Muscle layer of duodenum (tissue), 2 donors: ENCODE data around the gene HRC.

Experiments used
- H3K27ac ChIP-seq: one replicate; pipeline ENCODE4 v1.7.0; 2013; ENCODE audit warnings: mild to moderate bottlenecking, low read length
- H3K27me3 ChIP-seq: one replicate; pipeline ENCODE4 v1.7.0; 2013; ENCODE audit warnings: low read depth, mild to moderate bottlenecking, control low read depth, low read length
- H3K36me3 ChIP-seq, 2 donors: one replicate each; pipeline ENCODE4 v1.7.0; 2013; ENCODE audit warnings: low read length in 2 of 2, control low read depth in 1 of 2, mild to moderate bottlenecking in 1 of 2; ENCODE audit not compliant: insufficient read depth in 2 of 2, control insufficient read depth in 1 of 2
- H3K4me1 ChIP-seq, 2 donors: one replicate each; pipeline ENCODE4 v1.7.0; 2013; ENCODE audit warnings: low read length in 2 of 2, mild to moderate bottlenecking in 2 of 2, control low read depth in 1 of 2, moderate library complexity in 1 of 2; ENCODE audit not compliant: insufficient read depth in 2 of 2, control insufficient read depth in 1 of 2
- H3K4me3 ChIP-seq, 2 donors: one replicate each; pipeline ENCODE4 v1.7.0; 2013; ENCODE audit warnings: low read length in 2 of 2, low read depth in 1 of 2, mild to moderate bottlenecking in 1 of 2
- H3K9me3 ChIP-seq, 2 donors: one replicate each; pipeline ENCODE4 v1.7.0; 2013; ENCODE audit warnings: low read length in 2 of 2, control low read depth in 1 of 2, mild to moderate bottlenecking in 1 of 2; ENCODE audit not compliant: control insufficient read depth in 1 of 2
- donor health status: healthy.

The HRC gene

GRCh38 chr19:49155005-49155819, at the start of gene HRC:
HRC (minus strand) TSS chr19:49155396; CDS start chr19:49155237, 159 bp downstream.
- Histone ChIP-seq H3K27ac (no peak within 1 kb of the TSS), H3K36me3 (no peaks in the 10 kb centered on the region), H3K9me3 (no peaks in the 10 kb centered on the region), H3K4me3 (no peak within 1 kb of the TSS), H3K27me3 (no peaks in the 10 kb centered on the region), H3K4me1 (peaks cover 3 to 13% of the 10 kb centered on the region in 2 donors)

- Histone ChIP-seq H3K4me3 (no peak overlapping the region), H3K36me3 (peaks cover 17 to 33% of the 10 kb centered on the region in 2 donors), H3K27me3 (no peaks in the 10 kb centered on the region), H3K9me3 (no peaks in the 10 kb centered on the region), H3K4me1 (peaks cover 0 to 3% of the 10 kb centered on the region in 2 donors), H3K27ac (no peak overlapping the region)
These were observed 45.8 kb upstream of the HRC start for GRCh38 chr19:49201042-49201441.

GRCh38 chr19:49200238-49200862, 45.2 kb upstream of the HRC start:
- no peak overlapping the region for H3K27ac ChIP-seq
- H3K4me3 ChIP-seq: no peak overlapping the region
- H3K36me3 ChIP-seq: peaks cover 17 to 27% of the 10 kb centered on the region in 2 donors
- no peaks in the 10 kb centered on the region for H3K27me3 ChIP-seq
- peaks cover 0 to 3% of the 10 kb centered on the region in 2 donors for H3K4me1 ChIP-seq
- H3K9me3 ChIP-seq: no peaks in the 10 kb centered on the region

GRCh38 chr19:49196527-49197240, 41.5 kb upstream of the HRC start:
- Histone ChIP-seq H3K9me3 (no peaks in the 10 kb centered on the region), H3K4me3 (no peak overlapping the region), H3K36me3 (peaks cover 3 to 23% of the 10 kb centered on the region in 2 donors), H3K4me1 (peaks cover 0 to 3% of the 10 kb centered on the region in 2 donors), H3K27ac (no peak overlapping the region), H3K27me3 (no peaks in the 10 kb centered on the region)

- H3K4me3 ChIP-seq: no peak overlapping the region
- H3K27ac ChIP-seq: no peak overlapping the region
- peaks cover 16 to 33% of the 10 kb centered on the region in 2 donors for H3K36me3 ChIP-seq
- no peaks in the 10 kb centered on the region for H3K9me3 ChIP-seq
- H3K4me1 ChIP-seq: peaks cover 0 to 3% of the 10 kb centered on the region in 2 donors
- no peaks in the 10 kb centered on the region for H3K27me3 ChIP-seq
These were observed 39.2 kb upstream of the HRC start for GRCh38 chr19:49194408-49194807.

DNA sequence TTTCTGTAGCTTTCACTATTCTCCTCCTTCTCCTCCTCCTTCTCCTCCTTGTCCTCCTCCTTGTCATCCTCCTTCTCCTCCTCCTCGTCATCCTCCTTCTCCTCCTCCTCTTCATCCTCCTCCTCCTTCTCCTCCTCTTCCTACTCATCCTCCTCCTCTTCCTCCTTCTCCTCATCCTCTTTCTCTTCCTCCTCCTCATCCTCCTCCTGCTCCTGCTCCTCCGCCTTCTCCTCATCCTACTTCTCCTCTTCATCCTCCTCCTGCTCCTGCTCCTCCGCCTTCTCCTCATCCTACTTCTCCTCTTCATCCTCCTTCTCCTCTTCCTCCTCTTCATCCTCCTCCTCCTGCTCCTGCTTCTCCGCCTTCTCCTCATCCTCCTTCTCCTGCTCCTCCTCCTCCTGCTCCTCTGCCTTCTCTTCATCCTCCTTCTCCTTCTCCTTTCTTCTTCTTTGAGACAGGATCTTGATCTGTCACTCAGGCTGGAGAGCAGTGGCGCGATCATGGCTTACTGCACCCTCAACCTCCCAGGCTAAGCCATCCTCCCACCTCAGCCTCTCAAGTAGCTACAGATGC, 38.7 kb upstream of the HRC start:
- Histone ChIP-seq H3K4me3 (no peak overlapping the region), H3K4me1 (peaks cover 0 to 3% of the 10 kb centered on the region in 2 donors), H3K27me3 (no peaks in the 10 kb centered on the region), H3K36me3 (peaks cover 21 to 38% of the 10 kb centered on the region in 2 donors), H3K27ac (no peak overlapping the region), H3K9me3 (no peaks in the 10 kb centered on the region)

GRCh38 chr19:49190781-49191180, 35.6 kb upstream of the HRC start:
- no peak overlapping the region for H3K4me3 ChIP-seq
- no peaks in the 10 kb centered on the region for H3K27me3 ChIP-seq
- H3K36me3 ChIP-seq: peaks cover 36 to 61% of the 10 kb centered on the region in 2 donors
- no peak overlapping the region for H3K27ac ChIP-seq
- H3K4me1 ChIP-seq: no peaks in the 10 kb centered on the region
- no peaks in the 10 kb centered on the region for H3K9me3 ChIP-seq

GRCh38 chr19:49189259-49189658, 34.1 kb upstream of the HRC start:
- Histone ChIP-seq H3K27me3 (no peaks in the 10 kb centered on the region), H3K4me3 (no peak overlapping the region), H3K4me1 (no peaks in the 10 kb centered on the region), H3K36me3 (peaks cover 36 to 66% of the 10 kb centered on the region in 2 donors), H3K27ac (no peak overlapping the region), H3K9me3 (no peaks in the 10 kb centered on the region)

DNA sequence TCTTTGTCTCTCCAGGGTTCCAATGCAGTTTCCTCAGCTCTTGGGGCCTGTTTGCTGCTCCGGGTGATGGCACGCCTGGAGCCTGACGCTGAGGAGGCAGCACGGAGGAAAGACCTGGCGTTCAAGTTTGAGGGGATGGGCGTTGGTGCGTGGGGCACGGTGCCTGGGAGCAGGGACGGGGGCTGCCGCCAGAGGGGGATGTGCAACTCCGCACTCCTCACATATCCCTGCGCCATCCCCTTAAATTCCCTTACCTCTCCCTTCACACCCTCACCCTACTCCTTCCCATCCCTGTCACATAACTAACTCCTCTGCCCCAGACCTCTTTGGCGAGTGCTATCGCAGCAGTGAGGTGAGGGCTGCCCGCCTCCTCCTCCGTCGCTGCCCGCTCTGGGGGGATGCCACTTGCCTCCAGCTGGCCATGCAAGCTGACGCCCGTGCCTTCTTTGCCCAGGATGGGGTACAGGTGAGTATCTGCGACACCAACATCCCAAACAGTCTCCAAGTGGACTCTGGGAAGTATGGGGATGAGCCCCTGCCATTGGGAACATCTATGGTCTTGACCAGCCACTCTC, 33.5 kb upstream of the HRC start:
- H3K27me3 ChIP-seq: no peaks in the 10 kb centered on the region
- H3K27ac ChIP-seq: no peak overlapping the region
- no peak overlapping the region for H3K4me3 ChIP-seq
- peaks cover 36 to 66% of the 10 kb centered on the region in 2 donors for H3K36me3 ChIP-seq
- H3K9me3 ChIP-seq: no peaks in the 10 kb centered on the region
- no peaks in the 10 kb centered on the region for H3K4me1 ChIP-seq

GRCh38 chr19:49186108-49186507, 30.9 kb upstream of the HRC start:
- Histone ChIP-seq H3K36me3 (peaks cover 33 to 67% of the 10 kb centered on the region in 2 donors), H3K4me3 (no peak overlapping the region), H3K4me1 (no peaks in the 10 kb centered on the region), H3K27ac (no peak overlapping the region), H3K9me3 (no peaks in the 10 kb centered on the region), H3K27me3 (no peaks in the 10 kb centered on the region)
